ENCODE measurements around the gene EML2.
"Not testable (repeated sequence)": the region's sequence is repeated elsewhere in the genome, so short reads cannot be mapped to it uniquely, and the experiment has no call there.

The EML2 gene

DNA sequence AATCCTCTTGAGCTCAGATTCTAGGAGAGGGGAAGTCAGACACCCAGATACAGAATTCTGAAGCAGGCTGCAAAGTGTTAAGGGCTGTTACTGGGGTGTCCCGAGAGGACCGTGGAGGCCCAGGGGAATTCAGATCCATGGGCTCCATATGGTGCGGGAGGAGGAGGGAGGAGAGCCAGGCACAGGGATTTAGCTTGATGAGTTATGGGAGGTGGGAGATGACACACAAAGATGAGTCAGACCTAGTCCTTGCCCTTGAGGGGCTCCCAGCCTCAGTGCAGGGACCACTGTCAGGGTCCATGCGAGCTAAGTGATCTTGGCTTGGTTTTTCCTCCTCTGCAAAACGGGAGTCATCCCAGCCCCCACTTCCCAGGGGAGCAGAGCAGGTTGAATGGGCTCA is 14.4 kb upstream of the EML2 start:
- DNase-seq (ENCODE audit: low spot score): no peak

DNA sequence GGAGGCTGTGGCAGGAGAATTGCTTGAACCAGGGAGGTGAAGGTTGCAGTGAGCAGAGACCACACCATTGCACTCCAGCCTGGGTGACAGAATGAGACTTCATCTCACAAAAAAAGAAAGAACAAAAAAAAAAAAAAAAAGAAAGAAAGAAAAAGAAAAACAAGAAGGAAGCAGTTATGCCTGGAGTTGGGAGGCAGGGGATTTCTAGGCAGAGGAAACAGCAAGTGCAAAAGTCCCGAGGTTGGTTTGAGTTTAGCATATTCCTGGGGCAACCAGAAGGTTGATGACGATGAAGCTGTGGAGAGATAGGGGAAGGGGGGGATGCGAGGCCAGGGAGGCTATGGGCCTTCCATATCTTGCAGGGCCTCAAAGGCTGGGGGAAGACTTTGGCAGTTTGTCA is 11.5 kb upstream of the EML2 start:
- no peak for DNase-seq (ENCODE audit: low spot score)

DNA sequence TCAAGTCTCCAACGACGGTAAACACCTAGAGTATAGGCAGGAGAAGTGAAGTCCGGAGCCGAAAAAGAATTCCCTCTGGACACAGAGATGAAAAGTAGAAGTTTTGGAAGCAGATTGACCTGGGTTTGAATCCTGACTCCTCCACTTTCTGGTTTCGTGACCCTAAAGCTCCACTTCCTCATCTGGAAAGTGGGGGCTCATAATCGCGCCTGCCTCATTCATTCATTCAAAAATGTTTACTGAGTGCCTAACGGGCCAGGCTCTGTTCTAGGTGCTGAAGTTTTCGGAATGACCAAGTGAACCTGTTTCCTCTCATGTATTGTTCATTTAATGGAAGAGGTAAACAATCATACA is 7.1 kb upstream of the EML2 start:
- no peak for DNase-seq (ENCODE audit: low spot score)

DNA sequence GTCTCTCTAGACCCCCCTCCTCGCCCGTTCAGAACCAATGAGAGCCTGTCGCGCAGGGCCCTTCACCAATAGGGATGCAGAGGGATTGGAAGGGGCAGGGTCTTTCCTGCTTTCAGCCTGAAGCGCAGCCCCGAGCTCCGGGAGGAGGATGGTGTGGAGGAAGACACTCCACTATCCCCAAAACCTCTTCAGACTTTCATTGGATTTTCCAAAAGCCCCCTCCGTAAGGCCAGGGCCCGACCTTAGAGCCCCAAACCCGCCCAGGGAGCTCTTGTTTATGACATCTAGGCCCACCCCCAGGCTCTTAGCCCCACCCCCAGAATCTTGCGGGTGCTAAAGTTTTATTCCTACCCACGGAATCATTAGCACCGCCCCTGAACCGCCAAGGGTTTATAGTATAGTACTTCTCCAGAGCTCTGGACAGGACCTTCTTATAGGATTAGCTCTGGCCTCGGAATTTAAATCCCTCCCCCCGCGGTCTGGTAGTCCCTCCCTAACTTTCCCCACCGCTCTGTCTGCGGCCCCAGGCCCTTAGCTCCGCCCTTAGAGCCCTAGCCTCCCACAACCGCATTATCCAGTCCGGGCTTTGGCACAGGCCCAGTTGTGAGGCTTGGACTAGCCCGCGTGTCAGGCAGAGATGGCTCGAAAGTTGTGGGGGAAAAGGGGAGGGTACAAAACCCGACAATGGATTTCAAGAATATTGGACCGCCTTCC is 6.6 kb upstream of the EML2 start:
- peak; percentile 97 for DNase-seq (ENCODE audit: low spot score)

DNA sequence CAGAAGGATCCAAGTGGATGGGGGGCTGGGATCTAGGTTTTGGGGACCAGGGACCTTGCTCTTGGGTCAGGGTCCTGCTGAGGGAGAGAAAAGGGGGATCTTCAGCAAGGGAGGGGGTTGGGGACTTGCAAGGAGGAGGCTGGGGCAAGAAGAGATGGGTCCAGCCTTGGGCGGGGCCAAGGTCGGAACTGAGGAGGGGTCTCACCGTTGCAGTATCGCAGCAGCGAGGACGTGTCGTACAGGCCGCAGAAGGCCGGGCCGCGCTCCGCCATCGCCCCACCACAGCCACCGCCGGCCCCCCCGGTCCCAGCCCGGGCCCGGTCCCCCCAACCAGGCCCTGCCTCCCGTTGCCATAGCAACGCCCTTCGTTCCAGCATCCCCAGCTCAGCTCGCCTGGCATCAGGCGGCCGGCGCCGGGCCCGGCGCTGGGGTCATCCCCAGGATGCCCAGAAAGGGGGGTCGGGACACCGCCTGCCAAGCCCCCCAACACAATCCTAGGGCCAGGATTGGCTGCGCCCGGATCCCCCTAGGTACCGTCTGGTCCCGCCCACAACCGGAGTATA is 6.0 kb upstream of the EML2 start:
- DNase-seq (ENCODE audit: low spot score): no peak

DNA sequence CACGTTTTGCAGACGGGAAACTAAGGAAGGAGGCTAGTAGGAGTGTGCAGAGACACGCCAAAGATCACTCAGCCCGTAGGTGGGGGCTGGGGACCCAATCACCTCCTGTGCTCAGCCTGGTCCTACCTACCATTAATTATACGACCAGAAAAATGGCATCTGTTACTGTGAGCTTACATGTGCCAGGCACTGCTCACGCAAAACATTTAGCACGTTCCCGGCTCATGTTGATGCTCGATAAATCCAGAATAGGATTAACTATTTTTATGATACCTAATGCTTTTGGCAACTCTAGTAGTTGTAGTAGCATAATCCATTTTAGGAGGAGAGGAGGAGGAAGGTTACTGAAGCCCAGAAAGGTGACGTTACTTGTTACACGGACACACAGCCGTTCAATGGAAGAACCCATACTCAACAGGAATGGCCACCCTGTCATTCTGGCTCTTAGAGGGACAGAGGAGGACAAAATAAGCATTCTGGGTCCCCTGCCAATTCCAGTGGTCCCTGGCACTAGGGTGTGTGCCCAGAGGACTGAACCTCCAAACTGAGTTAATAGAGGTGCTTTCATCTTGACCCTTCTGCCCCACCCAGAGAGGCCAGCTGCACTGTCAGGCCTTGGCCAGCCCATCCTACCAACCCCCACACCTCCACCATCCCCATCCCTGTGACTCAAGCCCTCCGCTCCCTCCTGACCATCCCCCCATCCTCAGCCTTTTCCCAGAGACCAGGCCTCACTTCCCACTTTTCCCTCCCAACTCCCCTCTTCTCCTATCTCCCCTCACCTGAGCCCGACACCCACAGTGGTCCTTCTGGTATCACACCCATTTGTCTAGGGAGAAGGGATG is 5.0 kb upstream of the EML2 start:
- no peak for DNase-seq (ENCODE audit: low spot score)

DNA sequence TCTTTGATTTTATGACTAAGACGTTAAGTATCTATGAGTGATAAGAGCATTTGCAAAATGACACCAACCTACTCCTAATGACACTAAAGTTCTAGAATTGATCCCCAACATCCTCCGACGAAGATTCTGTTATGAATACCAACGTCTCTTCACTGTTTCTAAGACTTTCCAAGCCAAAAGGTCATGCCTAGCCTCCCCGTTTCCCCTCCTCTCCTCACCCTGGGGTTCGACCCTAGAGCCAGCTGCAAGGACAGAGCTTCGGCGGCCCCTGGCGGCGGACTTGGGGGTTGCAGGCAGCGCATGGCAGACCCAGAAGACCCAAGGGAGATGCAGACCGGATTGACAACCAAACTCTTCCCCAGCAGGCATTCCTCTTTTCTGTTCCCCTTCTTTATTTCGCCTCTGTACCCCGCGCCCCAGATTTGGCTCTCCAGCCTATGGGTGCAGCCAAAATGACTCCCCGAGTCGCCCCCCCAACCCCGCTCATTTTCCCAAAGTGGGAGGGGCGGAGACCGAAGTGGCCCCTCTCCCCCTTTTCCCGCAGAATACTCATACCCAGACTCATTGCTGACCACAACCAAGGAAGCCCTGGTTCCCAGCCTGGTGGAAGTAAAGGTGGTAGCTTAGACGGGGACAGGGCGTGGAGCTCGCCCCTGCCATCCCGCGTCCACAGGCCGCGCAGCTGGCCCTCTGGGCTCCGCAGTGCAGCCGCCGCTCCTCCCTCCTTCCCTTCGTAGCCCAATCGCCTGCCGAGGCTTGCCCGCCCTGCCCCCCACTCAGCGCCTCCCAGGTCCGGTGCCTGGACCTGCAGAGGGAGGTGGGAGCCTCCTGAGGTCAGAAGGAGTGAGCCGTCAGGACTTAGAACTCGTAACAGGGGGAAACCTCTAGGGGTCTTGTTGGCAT is 4.1 kb upstream of the EML2 start:
- peak; percentile 89 for DNase-seq (ENCODE audit: low spot score)

DNA sequence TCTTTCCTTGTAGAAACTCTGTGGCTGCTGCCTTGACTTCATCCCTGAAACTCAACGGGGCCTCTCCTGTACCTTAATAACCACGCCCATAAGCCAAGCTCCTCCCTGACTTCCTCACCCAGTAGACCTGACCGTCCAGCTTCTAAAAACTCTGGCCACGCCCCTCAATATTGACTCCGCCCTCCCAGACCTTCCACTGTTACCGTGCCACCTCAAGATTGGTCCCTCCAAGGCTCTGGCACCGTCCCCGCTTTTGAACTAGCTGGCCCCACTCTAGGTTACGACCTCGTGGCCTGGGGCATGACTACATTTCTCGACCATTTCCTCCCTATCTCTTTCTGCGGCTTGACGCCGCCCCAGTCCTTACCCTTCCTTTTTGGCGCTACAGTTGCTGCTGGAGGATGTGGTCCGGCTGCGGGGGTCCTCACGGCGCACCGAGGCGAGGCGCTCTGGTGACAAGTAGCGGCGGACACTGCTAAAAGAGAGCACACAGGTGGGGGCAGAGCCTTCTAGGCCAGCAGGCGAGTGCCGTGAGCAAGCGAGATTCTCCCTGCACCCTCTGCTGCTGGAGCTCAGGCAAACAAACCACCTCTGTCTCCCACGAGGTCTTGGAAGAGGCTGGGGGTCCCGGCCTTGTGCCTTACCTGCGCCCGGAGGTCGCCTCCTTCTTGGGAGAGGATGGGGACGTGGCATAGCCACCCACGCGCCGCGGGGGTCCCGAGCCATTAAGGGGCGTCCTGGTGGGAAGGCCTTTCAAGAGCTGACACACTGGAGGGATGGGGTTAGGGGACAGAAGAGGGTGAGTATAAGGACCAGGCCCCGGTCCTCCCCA is 2.3 kb upstream of the EML2 start:
- peak; percentile 89 for DNase-seq (ENCODE audit: low spot score)

DNA sequence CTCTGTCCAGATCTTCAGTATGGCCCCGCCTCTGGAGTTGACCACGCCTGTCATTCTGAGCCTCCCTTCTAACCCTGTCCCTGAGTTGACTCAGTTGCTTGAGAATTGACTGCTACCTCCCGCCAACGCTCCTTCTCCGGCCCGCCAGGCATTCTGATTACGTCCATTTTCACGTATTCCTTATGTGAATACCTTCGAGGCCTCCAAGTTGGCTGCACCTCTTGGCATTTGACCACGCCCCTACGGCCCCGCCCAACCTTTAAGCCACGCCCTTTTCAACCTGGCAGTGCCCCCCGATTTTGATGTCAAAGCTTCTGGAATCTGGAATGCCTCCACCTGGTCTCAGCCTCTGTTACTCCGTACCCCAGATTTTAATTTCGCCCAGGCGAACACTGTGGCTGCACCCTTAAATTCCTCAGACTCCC is 1.7 kb upstream of the EML2 start:
- DNase-seq (ENCODE audit: low spot score): peak; percentile 48

DNA sequence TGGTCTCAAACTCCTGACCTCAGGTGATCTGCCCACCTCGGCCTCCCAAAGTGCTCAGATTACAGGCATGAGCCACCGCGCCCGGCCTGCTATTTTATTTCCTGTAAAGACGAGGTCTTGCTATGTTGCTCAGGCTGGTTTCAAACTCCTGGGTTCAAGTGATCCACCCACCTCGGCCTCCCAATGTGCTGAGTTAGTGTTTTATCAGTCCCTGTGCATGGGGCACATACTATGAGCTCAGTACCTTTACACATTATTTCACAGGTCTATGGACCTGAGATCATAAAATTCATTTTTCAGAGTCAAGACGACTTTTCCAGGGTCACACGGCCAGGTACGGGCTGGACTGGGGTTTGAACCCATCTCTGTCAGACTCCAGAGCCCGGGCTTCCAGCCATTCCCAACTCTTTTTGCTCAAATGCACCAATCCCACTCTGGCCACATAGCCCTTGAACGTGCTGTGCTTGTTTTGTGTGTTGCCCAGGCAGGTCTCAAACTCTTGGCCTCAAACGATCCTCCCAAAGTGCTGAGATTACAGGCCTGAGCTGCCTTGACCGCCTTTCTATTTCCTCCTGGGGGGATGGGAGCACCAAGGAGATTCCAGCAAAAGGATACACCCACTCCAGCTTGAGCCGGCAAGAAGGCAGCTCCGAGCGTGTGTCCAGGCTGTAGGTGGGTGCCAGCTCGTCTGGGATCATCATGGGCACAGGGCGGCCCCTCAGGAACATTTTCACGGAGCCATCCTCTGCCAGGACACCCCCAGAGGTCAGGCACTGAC is 1.1 kb downstream of the EML2 start:
- no peak for DNase-seq (ENCODE audit: low spot score)

DNA sequence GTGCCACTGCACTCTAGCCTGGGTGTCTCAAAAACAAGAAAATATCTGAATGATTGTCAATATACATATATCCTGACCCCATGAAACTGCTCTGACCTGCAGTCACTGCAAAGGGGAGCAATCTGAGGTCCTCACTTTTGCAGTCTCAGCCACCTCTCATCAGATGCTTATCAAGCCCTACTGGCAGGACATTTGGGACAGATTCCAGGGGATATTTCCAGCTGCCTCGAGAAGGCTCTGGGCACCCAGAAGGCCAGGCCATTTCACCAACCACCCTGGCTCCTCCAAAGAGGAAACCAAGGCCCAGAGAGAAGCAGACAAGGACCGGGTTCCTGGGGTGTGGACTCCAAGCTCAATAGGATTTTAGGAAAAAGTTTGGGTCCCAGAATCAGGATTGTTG is 2.3 kb downstream of the EML2 start:
- no peak for DNase-seq (ENCODE audit: low spot score)

DNA sequence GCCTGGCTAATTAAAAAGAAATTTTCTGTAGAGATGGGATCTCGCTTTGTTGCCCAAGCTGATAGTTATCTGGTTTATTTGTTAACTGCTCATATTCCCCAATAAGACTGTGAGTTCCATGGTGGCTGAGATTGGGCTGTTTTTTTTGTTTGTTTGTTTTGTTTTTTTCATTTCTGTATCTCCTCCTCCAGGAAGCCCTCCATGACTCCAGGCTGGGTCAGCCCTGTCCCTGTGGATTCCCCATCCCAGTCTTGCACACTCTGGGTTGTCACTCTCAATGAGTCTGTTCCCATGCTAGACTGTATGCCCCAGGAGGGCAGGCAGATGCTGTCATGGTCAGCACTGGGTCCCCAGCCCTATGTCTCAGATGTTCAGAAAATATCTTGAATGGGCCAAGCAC is 2.9 kb downstream of the EML2 start:
- DNase-seq (ENCODE audit: low spot score): no peak

DNA sequence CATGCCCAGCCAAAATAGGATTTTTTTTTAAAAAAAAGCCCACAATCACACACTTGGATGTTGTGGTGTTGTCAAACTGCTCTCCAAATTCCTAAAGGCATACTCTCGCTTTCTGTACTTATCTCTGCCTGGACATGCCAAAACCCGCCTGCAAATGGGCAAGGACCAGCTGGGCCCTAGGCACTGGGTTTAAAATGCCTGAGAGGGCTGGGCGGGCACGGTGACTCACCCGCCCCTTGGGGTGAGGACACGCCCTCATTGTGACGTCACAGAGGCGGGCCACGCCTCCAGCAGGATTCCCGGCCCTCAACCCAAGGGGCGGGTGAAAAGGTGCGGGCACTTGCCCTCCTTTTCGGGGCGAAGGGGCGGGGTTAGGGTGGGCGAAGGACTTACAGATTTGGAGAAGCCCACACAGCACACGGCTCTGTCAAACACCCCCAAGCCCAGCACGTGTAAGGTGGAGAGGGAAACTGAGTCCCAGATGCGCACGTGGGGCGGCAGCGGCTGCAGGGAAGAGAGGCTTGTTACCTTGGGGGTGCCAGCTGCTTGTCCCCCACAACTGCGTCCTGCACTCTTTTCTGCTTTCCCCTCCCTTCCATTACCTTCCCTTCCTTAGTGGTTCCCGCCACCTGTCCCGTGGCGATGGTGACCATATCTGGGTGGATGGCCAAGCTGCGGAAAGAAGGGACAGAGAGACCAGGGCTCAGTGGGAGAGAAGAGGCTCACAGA is 6.6 kb downstream of the EML2 start:
- DNase-seq (ENCODE audit: low spot score): peak; percentile 75

DNA sequence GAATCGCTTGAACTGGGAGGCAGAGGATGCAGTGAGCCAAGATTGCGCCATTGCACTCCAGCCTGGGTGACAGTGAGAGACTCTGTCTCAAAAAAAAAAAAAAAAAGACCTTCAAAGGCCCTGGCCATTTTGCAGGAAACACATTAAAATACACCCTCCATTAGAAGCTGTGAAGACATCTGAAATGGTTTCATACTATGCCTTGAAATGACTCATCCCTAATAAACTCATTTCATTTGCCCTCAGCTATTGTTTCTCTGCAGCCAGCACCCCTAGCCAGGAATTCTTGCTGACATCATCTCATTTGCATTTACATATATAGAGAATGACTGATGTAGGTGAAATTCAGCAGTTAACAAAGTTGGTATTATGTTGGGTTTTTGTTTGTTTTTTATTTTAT is 8.7 kb downstream of the EML2 start:
- DNase-seq (ENCODE audit: low spot score): no peak

DNA sequence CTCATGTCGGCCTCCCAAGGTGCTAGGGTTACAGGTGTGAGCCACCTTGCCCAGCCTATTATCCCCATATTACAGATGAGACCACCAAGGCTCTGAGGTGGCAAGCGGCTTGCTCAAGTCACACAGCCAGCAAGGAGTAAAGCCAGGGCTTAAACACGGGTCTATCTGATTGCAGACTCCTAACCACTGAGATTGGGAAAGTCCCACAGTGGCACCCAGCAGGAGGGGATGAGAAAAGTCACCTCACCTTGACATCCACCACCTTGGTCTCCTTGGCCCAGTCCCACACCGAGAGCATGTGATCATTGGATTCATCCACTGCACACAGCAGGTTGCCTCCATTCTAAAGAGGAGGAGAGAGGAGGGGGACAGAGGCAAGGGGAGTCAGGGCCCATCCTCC is 9.5 kb downstream of the EML2 start:
- DNase-seq (ENCODE audit: low spot score): no peak

DNA sequence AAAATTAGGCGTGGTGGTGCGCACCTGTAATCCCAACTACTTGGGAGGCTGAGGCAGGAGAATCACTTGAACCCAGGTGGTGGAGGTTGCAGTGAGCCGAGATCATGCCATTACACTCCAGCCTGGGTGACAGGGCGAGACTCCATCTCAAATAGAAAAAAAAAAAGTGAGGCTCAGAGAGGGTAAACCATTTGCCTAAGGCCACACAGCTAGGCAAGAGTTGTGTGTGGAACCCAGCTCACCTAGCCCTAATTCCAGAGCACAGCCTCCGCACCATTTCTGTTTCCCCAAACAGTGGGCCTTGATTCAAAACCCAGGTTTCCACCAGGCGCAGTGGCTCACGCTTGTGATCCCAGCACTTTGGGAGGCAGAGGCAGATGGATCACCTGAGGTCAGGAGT is 11.0 kb downstream of the EML2 start:
- not testable (repeated sequence) for DNase-seq (ENCODE audit: low spot score)

DNA sequence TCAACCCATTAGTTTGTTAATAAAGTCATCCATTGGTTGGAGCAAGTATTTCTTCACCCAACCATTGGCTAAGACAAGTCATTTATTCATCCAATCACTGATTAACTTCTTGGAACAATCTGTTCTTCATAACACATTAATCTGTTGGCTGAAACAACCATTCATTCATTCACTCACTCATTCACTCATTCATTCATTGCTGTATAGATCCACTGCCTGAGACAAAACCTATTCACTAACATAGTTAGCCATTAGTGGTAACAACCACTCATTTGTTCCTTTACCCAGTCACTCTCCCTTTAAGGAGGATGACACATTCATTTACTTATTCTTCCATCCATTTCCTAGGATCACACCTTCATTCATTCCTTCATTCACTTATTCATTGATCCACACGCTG is 15.2 kb downstream of the EML2 start:
- no peak for DNase-seq (ENCODE audit: low spot score)

DNA sequence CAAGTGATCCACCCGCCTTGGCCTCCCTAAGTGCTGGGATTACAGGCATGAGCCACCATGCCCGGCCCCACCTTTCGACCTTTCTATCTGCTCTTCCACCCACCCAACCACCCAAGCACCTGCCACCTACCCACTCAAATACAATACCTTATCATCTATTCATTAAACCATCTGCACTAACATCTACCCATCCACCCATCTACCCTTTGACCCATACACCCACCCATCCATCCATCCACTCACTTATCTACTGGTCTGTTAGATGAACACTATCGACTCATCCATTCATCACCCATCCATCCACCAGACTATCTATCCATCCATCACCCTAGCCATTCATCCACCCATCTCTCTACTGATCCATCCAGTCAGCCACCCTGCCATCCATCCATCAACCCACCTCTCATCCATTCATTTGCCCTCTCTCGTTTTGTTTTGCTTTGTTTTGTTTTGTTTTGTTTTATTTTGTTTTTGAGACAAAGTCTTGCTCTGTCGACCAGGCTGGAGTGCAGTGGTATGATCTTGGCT is 17.2 kb downstream of the EML2 start:
- no peak for DNase-seq (ENCODE audit: low spot score)

DNA sequence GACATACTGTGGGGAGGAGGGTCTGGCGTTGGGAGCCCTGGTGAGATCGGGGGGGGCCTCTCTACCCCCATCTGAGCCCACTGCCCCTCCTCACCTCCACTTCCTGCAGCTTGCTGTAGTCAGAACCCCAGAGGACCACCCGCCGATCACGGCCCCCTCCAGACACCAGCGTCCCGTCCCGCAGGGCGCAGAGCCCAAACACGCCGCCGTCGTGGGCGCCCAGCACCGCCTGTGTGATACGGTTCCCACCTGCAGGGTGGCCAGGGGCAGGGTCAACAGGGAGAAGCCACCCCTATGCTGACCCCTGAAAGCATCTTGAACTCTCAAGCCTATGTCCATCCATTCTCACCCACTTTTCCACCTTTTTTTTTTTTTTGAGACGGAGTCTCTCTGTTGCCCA is 17.8 kb downstream of the EML2 start:
- no peak for DNase-seq (ENCODE audit: low spot score)

DNA sequence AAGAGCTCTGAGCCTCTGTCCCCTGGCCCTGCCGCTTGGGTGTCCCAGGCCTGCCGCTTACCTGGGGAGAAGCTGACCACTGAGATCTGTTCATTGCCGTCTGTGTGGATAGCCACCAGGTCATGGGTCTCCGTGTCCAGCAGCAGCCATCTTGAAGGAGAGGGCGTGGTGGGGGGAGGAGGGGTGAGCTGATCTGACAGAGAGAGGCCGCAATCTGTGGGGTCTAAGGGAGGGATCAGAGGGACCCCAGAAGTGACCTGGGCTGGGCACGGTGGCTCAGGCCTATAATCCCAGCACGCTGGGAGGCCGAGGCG is 22.5 kb downstream of the EML2 start:
- no peak for DNase-seq (ENCODE audit: low spot score)

All from germinal center (tissue), 1 donor.